Measurements from ENCODE around the gene TRNT1.

DNA sequence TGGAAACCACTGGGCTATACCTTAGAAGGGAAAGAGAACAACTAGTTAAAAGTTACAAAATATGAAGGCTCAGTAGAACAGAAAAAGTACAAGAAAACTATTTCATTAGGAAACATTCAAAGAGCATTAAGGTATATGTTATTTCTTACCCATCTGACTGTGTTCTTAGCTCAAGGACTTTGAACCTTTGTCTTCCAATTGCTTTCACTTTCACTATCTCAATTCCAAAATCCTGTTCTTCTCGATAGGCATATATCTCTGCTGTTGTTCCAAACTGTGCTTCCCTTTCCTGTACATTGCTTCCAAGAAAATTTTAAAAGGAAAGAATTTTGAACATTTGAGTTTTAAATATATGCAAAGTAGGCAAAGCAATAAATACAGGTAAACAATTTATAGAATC lies 45.9 kb downstream of the TRNT1 start:
- TF ChIP-seq TAF1 (IDR thresholded peaks at IDR 0.05; ENCODE audit: low read depth), result no peak
- TF ChIP-seq EP300 (IDR thresholded peaks at IDR 0.05; ENCODE audit: borderline replicate concordance), result no peak
- TF ChIP-seq FOXM1 (IDR thresholded peaks at IDR 0.05; ENCODE audit: borderline replicate concordance, low read depth), result no peak
- TF ChIP-seq EGR1 (IDR thresholded peaks at IDR 0.05), result no peak
- TF ChIP-seq, protein P1, sequence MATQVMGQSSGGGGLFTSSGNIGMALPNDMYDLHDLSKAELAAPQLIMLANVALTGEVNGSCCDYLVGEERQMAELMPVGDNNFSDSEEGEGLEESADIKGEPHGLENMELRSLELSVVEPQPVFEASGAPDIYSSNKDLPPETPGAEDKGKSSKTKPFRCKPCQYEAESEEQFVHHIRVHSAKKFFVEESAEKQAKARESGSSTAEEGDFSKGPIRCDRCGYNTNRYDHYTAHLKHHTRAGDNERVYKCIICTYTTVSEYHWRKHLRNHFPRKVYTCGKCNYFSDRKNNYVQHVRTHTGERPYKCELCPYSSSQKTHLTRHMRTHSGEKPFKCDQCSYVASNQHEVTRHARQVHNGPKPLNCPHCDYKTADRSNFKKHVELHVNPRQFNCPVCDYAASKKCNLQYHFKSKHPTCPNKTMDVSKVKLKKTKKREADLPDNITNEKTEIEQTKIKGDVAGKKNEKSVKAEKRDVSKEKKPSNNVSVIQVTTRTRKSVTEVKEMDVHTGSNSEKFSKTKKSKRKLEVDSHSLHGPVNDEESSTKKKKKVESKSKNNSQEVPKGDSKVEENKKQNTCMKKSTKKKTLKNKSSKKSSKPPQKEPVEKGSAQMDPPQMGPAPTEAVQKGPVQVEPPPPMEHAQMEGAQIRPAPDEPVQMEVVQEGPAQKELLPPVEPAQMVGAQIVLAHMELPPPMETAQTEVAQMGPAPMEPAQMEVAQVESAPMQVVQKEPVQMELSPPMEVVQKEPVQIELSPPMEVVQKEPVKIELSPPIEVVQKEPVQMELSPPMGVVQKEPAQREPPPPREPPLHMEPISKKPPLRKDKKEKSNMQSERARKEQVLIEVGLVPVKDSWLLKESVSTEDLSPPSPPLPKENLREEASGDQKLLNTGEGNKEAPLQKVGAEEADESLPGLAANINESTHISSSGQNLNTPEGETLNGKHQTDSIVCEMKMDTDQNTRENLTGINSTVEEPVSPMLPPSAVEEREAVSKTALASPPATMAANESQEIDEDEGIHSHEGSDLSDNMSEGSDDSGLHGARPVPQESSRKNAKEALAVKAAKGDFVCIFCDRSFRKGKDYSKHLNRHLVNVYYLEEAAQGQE (IDR thresholded peaks at IDR 0.05; ENCODE audit: low read depth), result no peak
- TF ChIP-seq CEBPB (IDR thresholded peaks at IDR 0.05), result no peak
- TF ChIP-seq TCF12 (IDR thresholded peaks at IDR 0.05; ENCODE audit: low read depth), result no peak
- TF ChIP-seq, protein P2, sequence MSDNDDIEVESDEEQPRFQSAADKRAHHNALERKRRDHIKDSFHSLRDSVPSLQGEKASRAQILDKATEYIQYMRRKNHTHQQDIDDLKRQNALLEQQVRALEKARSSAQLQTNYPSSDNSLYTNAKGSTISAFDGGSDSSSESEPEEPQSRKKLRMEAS (IDR thresholded peaks at IDR 0.05), result no peak
- TF ChIP-seq RAD21 (IDR thresholded peaks at IDR 0.05; ENCODE audit: low read depth), result no peak

All from Ishikawa (cell line).